Liver (tissue), 9 donors: Measurements from ENCODE around the gene SRPRB. TPM values are rescaled to one million over a fixed set of nuclear protein-coding genes. Genes with fewer than 3 reads are reported as not detected.

Source experiments
- DNase-seq: peaks from one replicate; pipeline ENCODE4 v3.0.0-alpha.2; 2017; ENCODE audit warnings: low spot score
- H3K27ac ChIP-seq, 2 donors: one replicate each; pipeline ENCODE4 v1.7.0; 2013; ENCODE audit warnings: inconsistent platforms in 2 of 2, low read length in 2 of 2, control low read depth in 1 of 2, low read depth in 1 of 2, mild to moderate bottlenecking in 1 of 2
- H3K27me3 ChIP-seq, 4 donors: one replicate each; pipeline versions ENCODE4 v1.6.1 to v1.7.0; 2013; ENCODE audit warnings: low read length in 3 of 4, inconsistent platforms in 1 of 4, mild to moderate bottlenecking in 1 of 4, moderate library complexity in 1 of 4; ENCODE audit not compliant: control insufficient read depth in 4 of 4, insufficient read depth in 4 of 4
- H3K36me3 ChIP-seq, 4 donors: one replicate each; pipeline versions ENCODE4 v1.6.1 to v1.7.0; 2013; ENCODE audit warnings: low read length in 3 of 4, mild to moderate bottlenecking in 3 of 4, low read depth in 1 of 4, moderate library complexity in 1 of 4; ENCODE audit not compliant: control insufficient read depth in 4 of 4, insufficient read depth in 3 of 4
- H3K4me1 ChIP-seq, 4 donors: one replicate each; pipeline versions ENCODE4 v1.6.1 to v1.7.0; 2013; ENCODE audit warnings: low read length in 3 of 4, mild to moderate bottlenecking in 3 of 4, moderate library complexity in 1 of 4; ENCODE audit not compliant: control insufficient read depth in 4 of 4, insufficient read depth in 4 of 4
- H3K4me3 ChIP-seq, 3 donors: one replicate each; pipeline versions ENCODE4 v1.6.1 to v1.7.0; 2013; ENCODE audit warnings: low read length in 3 of 3, control low read depth in 1 of 3, low read depth in 1 of 3, mild to moderate bottlenecking in 1 of 3
- H3K9ac ChIP-seq, 2 donors: one replicate each; pipeline ENCODE4 v1.7.0; 2013; ENCODE audit warnings: low read length in 2 of 2, mild to moderate bottlenecking in 2 of 2, moderate library complexity in 2 of 2, control low read depth in 1 of 2, low read depth in 1 of 2
- H3K9me3 ChIP-seq, 4 donors: one replicate each; pipeline versions ENCODE4 v1.6.1 to v1.7.0; 2013; ENCODE audit warnings: low read length in 3 of 4; ENCODE audit not compliant: control insufficient read depth in 4 of 4
- EGR1 ChIP-seq, 2 donors: IDR thresholded peaks; 2 replicates each; pipeline ENCODE4 v1.6.1; 2016 to 2018; ENCODE audit warnings: antibody characterized with exemption in 2 of 2, low read depth in 2 of 2
- FOXA1 ChIP-seq: IDR thresholded peaks from 2 replicates; pipeline ENCODE4 v1.6.1; 2016; ENCODE audit warnings: antibody characterized with exemption
- FOXA2 ChIP-seq: IDR thresholded peaks from 2 replicates; pipeline ENCODE4 v1.6.1; 2016; ENCODE audit warnings: antibody characterized with exemption
- GABPA ChIP-seq, 2 donors: IDR thresholded peaks in 1 of 2; conservative IDR thresholded peaks in 1 of 2; 2 replicates each; pipeline ENCODE4 v1.6.1; 2016; ENCODE audit warnings: antibody characterized with exemption in 2 of 2, mild to moderate bottlenecking in 1 of 2, moderate library complexity in 1 of 2
- HNF4A ChIP-seq, 2 donors: conservative IDR thresholded peaks; 2 replicates each; pipeline ENCODE4 v1.6.1; 2016; ENCODE audit warnings: antibody characterized with exemption in 2 of 2, mild to moderate bottlenecking in 2 of 2
- HNF4G ChIP-seq: IDR thresholded peaks from 2 replicates; pipeline ENCODE4 v1.6.1; 2016; ENCODE audit warnings: antibody characterized with exemption
- JUND ChIP-seq, 2 donors: IDR thresholded peaks; 2 replicates each; pipeline ENCODE4 v1.6.1; 2016; ENCODE audit warnings: antibody characterized with exemption in 2 of 2
- MAX ChIP-seq: IDR thresholded peaks from 2 replicates; pipeline ENCODE4 v1.6.1; 2016; ENCODE audit warnings: antibody characterized with exemption
- NR2F2 ChIP-seq: IDR thresholded peaks from 2 replicates; pipeline ENCODE4 v1.6.1; 2016; ENCODE audit warnings: antibody characterized with exemption
- RAD21 ChIP-seq, 2 donors: IDR thresholded peaks; 2 replicates each; pipeline ENCODE4 v1.6.1; 2016; ENCODE audit warnings: antibody characterized with exemption in 2 of 2, mild to moderate bottlenecking in 2 of 2
- REST ChIP-seq: IDR thresholded peaks from 2 replicates; pipeline ENCODE4 v1.6.1; 2016; ENCODE audit warnings: antibody characterized with exemption, mild to moderate bottlenecking
- RXRA ChIP-seq, 2 donors: IDR thresholded peaks; 2 replicates each; pipeline ENCODE4 v1.6.1; 2017 to 2018; ENCODE audit warnings: antibody characterized with exemption in 2 of 2, mild to moderate bottlenecking in 1 of 2
- SP1 ChIP-seq: IDR thresholded peaks from 2 replicates; pipeline ENCODE4 v1.6.1; 2018; ENCODE audit warnings: antibody characterized with exemption, mild to moderate bottlenecking
- TAF1 ChIP-seq: conservative IDR thresholded peaks from 2 replicates; pipeline ENCODE4 v1.6.1; 2016; ENCODE audit warnings: antibody characterized with exemption, mild to moderate bottlenecking
- YY1 ChIP-seq: IDR thresholded peaks from 2 replicates; pipeline ENCODE4 v1.6.1; 2016; ENCODE audit warnings: antibody characterized with exemption, mild to moderate bottlenecking
- ZBTB33 ChIP-seq: IDR thresholded peaks from 2 replicates; pipeline ENCODE4 v1.6.1; 2016; ENCODE audit warnings: antibody characterized with exemption
- WGBS: extraction: QIAGEN DNeasy Blood & Tissue Kit; methylation state at CpG from one replicate; pipeline ENCODE4 v1.1.7; 2013; 5-methylcytosine and 5-hydroxymethylcytosine counted together
- polyA plus RNA-seq, 2 donors: library from polyadenylated mRNA; stranded (reverse) in 1 of 2; unstranded in 1 of 2; fragments of 200-250 nt in 1 of 2; fragments of >200 nt in 1 of 2; fragmentation: Nextera tagmentation in 1 of 2; extraction: Ambion mirVana in 1 of 2; gene quantifications; one replicate each; pipeline versions ENCODE4 v1.2.1 to v1.2.3, GENCODE V29; 2013 to 2015
- total RNA-seq, 2 donors: library from RNA; depleted of rRNA; stranded (reverse); fragments of >200 nt; gene quantifications; one replicate each; pipeline ENCODE4 v1.2.3, GENCODE V29; 2014
- TF ChIP-seq, protein P1 (sequence below): fragments of 150-350 bp; IDR thresholded peaks from 2 replicates; pipeline ENCODE4 v1.5.1; 2017; ENCODE audit warnings: improper control_type of control experiment, low read depth, low read length; ENCODE audit not compliant: missing input control
- TF ChIP-seq, protein P2 (sequence below): IDR thresholded peaks from 2 replicates; pipeline ENCODE4 v1.6.1; 2016; ENCODE audit warnings: antibody characterized with exemption
- donor health status: healthy.
- donor health status: healthy.
- donor health status: healthy.
- donor health status: healthy.
- donor health status: healthy.

SRPRB gene
- total and polyA plus RNA-seq, 4 donors, result 34.7 to 97.6 (median 76.9) TPM

DNA sequence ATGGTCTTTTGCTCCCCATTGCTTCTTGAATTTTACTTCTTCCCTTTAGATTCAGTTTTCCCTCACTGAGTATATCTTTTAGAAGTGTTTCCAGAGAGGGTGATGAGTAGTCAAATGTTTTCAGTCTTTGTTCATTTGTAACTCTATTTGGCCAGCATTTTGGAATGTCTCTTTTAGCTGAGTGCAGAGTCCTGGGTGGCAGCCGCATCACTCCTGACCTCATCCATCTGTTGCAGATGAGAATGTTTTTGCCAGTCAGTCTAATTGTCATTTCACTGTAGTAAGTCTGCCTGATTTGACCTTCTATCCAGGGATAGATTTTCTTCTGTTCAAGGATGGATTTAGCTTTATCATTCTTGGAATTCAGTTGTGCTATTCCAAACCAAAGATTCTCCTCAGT, 7.3 kb downstream of the SRPRB start:
- H3K9me3 ChIP-seq, result no peaks in the 10 kb centered on the region
- no peak overlapping the region for H3K27ac ChIP-seq
- WGBS, result 97% methylated on average over 1 of the region's 1 CpG
- no peak for DNase-seq
- TF ChIP-seq HNF4A (conservative IDR thresholded peaks at IDR 0.05) (no peak), GABPA (IDR thresholded peaks at IDR 0.05 in 1 of 2, conservative IDR thresholded peaks at IDR 0.05 in 1 of 2) (no peak), FOXA1 (no peak), JUND (IDR thresholded peaks at IDR 0.05) (no peak), YY1 (no peak), SP1 (no peak)
- TF ChIP-seq, protein P1, sequence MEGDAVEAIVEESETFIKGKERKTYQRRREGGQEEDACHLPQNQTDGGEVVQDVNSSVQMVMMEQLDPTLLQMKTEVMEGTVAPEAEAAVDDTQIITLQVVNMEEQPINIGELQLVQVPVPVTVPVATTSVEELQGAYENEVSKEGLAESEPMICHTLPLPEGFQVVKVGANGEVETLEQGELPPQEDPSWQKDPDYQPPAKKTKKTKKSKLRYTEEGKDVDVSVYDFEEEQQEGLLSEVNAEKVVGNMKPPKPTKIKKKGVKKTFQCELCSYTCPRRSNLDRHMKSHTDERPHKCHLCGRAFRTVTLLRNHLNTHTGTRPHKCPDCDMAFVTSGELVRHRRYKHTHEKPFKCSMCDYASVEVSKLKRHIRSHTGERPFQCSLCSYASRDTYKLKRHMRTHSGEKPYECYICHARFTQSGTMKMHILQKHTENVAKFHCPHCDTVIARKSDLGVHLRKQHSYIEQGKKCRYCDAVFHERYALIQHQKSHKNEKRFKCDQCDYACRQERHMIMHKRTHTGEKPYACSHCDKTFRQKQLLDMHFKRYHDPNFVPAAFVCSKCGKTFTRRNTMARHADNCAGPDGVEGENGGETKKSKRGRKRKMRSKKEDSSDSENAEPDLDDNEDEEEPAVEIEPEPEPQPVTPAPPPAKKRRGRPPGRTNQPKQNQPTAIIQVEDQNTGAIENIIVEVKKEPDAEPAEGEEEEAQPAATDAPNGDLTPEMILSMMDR, result no peak
- no peak overlapping the region for H3K4me3 ChIP-seq
- H3K36me3 ChIP-seq, result peaks cover 0 to 49% (median 44%) of the 10 kb centered on the region in 4 donors
- H3K9ac ChIP-seq, result no peak overlapping the region
- no peaks in the 10 kb centered on the region for H3K27me3 ChIP-seq
- H3K4me1 ChIP-seq, result no peaks in the 10 kb centered on the region

DNA sequence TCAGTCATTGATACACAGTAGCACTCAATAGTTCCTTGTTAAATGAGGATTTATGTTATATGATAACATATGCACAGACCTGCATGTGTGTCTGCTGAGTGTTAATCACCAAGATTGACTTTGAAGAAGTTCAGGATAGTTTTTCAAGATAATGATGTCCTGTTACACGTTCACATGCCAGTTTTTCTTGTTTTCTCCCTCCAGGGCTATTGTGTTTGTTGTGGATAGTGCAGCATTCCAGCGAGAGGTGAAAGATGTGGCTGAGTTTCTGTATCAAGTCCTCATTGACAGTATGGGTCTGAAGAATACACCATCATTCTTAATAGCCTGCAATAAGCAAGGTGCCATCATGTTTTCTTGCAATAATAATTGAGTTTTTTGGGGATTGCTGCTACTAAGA, 9.8 kb downstream of the SRPRB start:
- peaks cover 8 to 55% (median 53%) of the 10 kb centered on the region in 4 donors for H3K36me3 ChIP-seq
- 96% methylated on average over 2 of the region's 2 CpGs for WGBS
- no peaks in the 10 kb centered on the region for H3K4me1 ChIP-seq
- H3K27ac ChIP-seq, result no peak overlapping the region
- no peaks in the 10 kb centered on the region for H3K9me3 ChIP-seq
- TF ChIP-seq, protein P1, result no peak
- TF ChIP-seq EGR1 (IDR thresholded peaks at IDR 0.05; ENCODE audit: low read depth in 2 of 2) (no peak), SP1 (no peak)
- H3K9ac ChIP-seq, result no peak overlapping the region
- no peak overlapping the region for H3K4me3 ChIP-seq
- H3K27me3 ChIP-seq, result no peaks in the 10 kb centered on the region
- DNase-seq, result no peak

GRCh38 chr3:133820129-133820528, 14.5 kb downstream of the SRPRB start:
- Histone ChIP-seq H3K27ac (no peak overlapping the region), H3K9ac (no peak overlapping the region), H3K9me3 (no peaks in the 10 kb centered on the region), H3K27me3 (no peaks in the 10 kb centered on the region), H3K36me3 (peaks cover 11 to 62% (median 58%) of the 10 kb centered on the region in 4 donors), H3K4me1 (no peaks in the 10 kb centered on the region), H3K4me3 (no peak overlapping the region)
- DNase-seq, result no peak
- 96% methylated on average over 4 of the region's 4 CpGs for WGBS
- TF ChIP-seq FOXA2 (no peak), REST (no peak), EGR1 (IDR thresholded peaks at IDR 0.05; ENCODE audit: low read depth in 2 of 2) (no peak), TAF1 (no peak), SP1 (no peak), RAD21 (IDR thresholded peaks at IDR 0.05) (no peak), NR2F2 (no peak), HNF4A (conservative IDR thresholded peaks at IDR 0.05) (no peak), ZBTB33 (no peak), GABPA (IDR thresholded peaks at IDR 0.05 in 1 of 2, conservative IDR thresholded peaks at IDR 0.05 in 1 of 2) (no peak), RXRA (IDR thresholded peaks at IDR 0.05) (no peak), HNF4G (no peak), YY1 (no peak), FOXA1 (no peak), MAX (no peak)
- TF ChIP-seq, protein P2, sequence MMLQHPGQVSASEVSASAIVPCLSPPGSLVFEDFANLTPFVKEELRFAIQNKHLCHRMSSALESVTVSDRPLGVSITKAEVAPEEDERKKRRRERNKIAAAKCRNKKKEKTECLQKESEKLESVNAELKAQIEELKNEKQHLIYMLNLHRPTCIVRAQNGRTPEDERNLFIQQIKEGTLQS, result no peak
